ENCODE results near the gene ESYT3. TPM values are rescaled to one million over a fixed set of nuclear protein-coding genes. Genes with fewer than 3 reads are reported as not detected.

Gene ESYT3
- polyA plus RNA-seq, 2 donors = 0.56 to 0.63 TPM

GRCh38 chr3:138397983-138398382, 36.4 kb upstream of the ESYT3 start:
- H3K36me3 ChIP-seq (ENCODE audit: control insufficient read depth in 2 of 2, insufficient read depth in 2 of 2, low read length in 1 of 2) = no peaks in the 10 kb centered on the region
- no peak overlapping the region for H3K27ac ChIP-seq (ENCODE audit: low read depth in 2 of 2, low read length in 1 of 2)
- WGBS, 2 donors = 89% methylated on average over 4 of the region's 4 CpGs
- no peaks in the 10 kb centered on the region for H3K27me3 ChIP-seq (ENCODE audit: control insufficient read depth in 1 of 2, insufficient read depth in 2 of 2, low read length in 2 of 2)
- no peak overlapping the region for H3K4me3 ChIP-seq (ENCODE audit: low read depth in 1 of 2, low read length in 2 of 2)
- no peaks in the 10 kb centered on the region for H3K9me3 ChIP-seq (ENCODE audit: control insufficient read depth in 2 of 2, insufficient read depth in 1 of 2, low read depth in 1 of 2, low read length in 1 of 2)
- no peaks in the 10 kb centered on the region for H3K4me1 ChIP-seq (ENCODE audit: control insufficient read depth in 2 of 2, insufficient read depth in 2 of 2, low read length in 1 of 2)

DNA sequence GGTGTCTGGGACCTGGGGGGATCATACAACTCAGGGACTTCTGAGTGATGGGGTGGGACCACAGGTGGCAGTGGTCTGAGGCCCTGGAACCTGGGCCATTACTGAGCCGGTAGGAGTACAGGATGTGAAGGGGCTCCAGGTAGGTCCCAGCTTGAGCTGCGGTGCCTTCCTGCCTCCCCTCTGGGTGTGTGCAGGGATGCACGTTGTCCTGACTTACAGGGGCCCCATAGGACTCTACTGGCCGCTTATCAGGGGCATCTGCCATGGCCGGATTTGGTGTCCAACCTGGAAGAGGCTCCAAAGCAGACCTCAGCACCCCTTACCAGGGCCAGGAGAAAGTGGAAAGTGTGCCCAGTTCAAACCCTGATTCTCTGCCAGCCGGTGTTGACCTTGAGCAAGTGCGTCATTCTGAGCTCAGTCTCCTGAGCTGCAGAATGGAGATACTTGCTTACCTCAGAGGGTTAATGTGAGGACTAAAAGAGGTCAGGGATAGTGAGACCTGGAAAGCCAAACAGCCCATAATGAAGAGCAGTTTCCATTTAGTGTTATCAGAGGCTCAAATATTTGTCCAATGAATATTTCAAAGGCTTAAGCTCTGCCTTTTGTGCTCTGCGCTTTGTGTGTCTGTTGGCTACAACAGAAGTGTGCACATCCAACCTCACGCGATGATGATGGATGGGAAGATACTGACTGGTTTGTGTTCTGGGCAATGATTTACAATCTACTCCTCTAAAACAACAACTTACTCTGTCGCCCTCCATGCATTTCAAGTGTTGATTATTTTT, 35.4 kb upstream of the ESYT3 start:
- H3K27ac ChIP-seq (ENCODE audit: low read depth in 2 of 2, low read length in 1 of 2) = no peak overlapping the region
- no peaks in the 10 kb centered on the region for H3K27me3 ChIP-seq (ENCODE audit: control insufficient read depth in 1 of 2, insufficient read depth in 2 of 2, low read length in 2 of 2)
- H3K36me3 ChIP-seq (ENCODE audit: control insufficient read depth in 2 of 2, insufficient read depth in 2 of 2, low read length in 1 of 2) = no peaks in the 10 kb centered on the region
- WGBS, 2 donors = 78 to 85% methylated on average over 11 of the region's 11 CpGs
- H3K4me1 ChIP-seq (ENCODE audit: control insufficient read depth in 2 of 2, insufficient read depth in 2 of 2, low read length in 1 of 2) = no peaks in the 10 kb centered on the region
- H3K4me3 ChIP-seq (ENCODE audit: low read depth in 1 of 2, low read length in 2 of 2) = no peak overlapping the region
- no peaks in the 10 kb centered on the region for H3K9me3 ChIP-seq (ENCODE audit: control insufficient read depth in 2 of 2, insufficient read depth in 1 of 2, low read depth in 1 of 2, low read length in 1 of 2)

DNA sequence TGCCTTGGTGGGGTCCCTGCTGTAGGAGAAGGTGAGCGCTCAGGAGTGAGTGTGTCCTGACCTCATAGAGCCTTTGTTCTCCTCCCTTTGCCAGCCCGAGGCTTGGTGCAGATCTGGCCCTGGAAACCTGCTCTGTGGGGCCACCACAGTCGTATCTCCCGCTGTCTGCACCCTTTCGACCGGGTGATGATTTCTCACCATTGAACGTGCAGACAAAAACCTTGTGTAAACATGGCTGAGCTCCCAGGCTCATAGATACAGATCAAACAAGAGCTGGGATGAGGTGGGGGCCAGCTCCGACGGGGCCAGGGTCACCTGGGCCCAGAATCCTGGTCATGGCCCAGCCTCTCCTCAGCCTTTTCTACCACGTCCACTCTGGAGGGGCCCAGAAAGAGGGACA, 34.6 kb upstream of the ESYT3 start:
- Histone ChIP-seq H3K9me3 (ENCODE audit: control insufficient read depth in 2 of 2, insufficient read depth in 1 of 2, low read depth in 1 of 2, low read length in 1 of 2) (no peaks in the 10 kb centered on the region), H3K27ac (ENCODE audit: low read depth in 2 of 2, low read length in 1 of 2) (no peak overlapping the region), H3K4me3 (ENCODE audit: low read depth in 1 of 2, low read length in 2 of 2) (no peak overlapping the region), H3K36me3 (ENCODE audit: control insufficient read depth in 2 of 2, insufficient read depth in 2 of 2, low read length in 1 of 2) (no peaks in the 10 kb centered on the region), H3K4me1 (ENCODE audit: control insufficient read depth in 2 of 2, insufficient read depth in 2 of 2, low read length in 1 of 2) (no peaks in the 10 kb centered on the region), H3K27me3 (ENCODE audit: control insufficient read depth in 1 of 2, insufficient read depth in 2 of 2, low read length in 2 of 2) (no peaks in the 10 kb centered on the region)
- WGBS, 2 donors = 66 to 71% methylated on average over 10 of the region's 10 CpGs

DNA sequence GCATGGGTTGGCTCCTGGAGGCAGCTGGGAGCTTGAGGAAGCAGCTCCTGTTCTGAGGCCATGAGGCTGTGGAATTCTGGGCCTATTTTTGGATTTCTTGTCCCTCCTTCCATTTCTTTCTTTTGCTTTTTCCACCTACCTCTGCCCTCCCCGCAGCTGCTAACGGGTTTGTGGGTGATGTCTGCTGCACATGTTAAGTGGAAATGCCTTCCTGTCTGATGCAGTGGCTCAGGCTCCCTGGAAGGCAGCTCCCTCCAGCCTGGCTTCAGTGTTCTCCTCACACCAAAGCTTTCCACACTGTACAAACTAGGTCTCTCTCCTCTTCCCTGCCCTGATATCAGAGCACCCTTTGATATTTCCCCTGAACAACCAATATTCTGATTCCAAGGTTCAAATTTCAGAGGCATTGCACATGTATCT, 33.8 kb upstream of the ESYT3 start:
- H3K4me3 ChIP-seq (ENCODE audit: low read depth in 1 of 2, low read length in 2 of 2) = no peak overlapping the region
- 60 to 64% methylated on average over 2 of the region's 2 CpGs for WGBS, 2 donors
- H3K27me3 ChIP-seq (ENCODE audit: control insufficient read depth in 1 of 2, insufficient read depth in 2 of 2, low read length in 2 of 2) = no peaks in the 10 kb centered on the region
- no peak overlapping the region for H3K27ac ChIP-seq (ENCODE audit: low read depth in 2 of 2, low read length in 1 of 2)
- no peaks in the 10 kb centered on the region for H3K9me3 ChIP-seq (ENCODE audit: control insufficient read depth in 2 of 2, insufficient read depth in 1 of 2, low read depth in 1 of 2, low read length in 1 of 2)
- no peaks in the 10 kb centered on the region for H3K36me3 ChIP-seq (ENCODE audit: control insufficient read depth in 2 of 2, insufficient read depth in 2 of 2, low read length in 1 of 2)
- H3K4me1 ChIP-seq (ENCODE audit: control insufficient read depth in 2 of 2, insufficient read depth in 2 of 2, low read length in 1 of 2) = no peaks in the 10 kb centered on the region

GRCh38 chr3:138401834-138402233, 32.6 kb upstream of the ESYT3 start:
- Histone ChIP-seq H3K27me3 (ENCODE audit: control insufficient read depth in 1 of 2, insufficient read depth in 2 of 2, low read length in 2 of 2) (no peaks in the 10 kb centered on the region), H3K9me3 (ENCODE audit: control insufficient read depth in 2 of 2, insufficient read depth in 1 of 2, low read depth in 1 of 2, low read length in 1 of 2) (no peaks in the 10 kb centered on the region), H3K36me3 (ENCODE audit: control insufficient read depth in 2 of 2, insufficient read depth in 2 of 2, low read length in 1 of 2) (no peaks in the 10 kb centered on the region), H3K4me1 (ENCODE audit: control insufficient read depth in 2 of 2, insufficient read depth in 2 of 2, low read length in 1 of 2) (no peaks in the 10 kb centered on the region), H3K27ac (ENCODE audit: low read depth in 2 of 2, low read length in 1 of 2) (no peak overlapping the region), H3K4me3 (ENCODE audit: low read depth in 1 of 2, low read length in 2 of 2) (no peak overlapping the region)
- 91 to 94% methylated on average over 7 of the region's 7 CpGs for WGBS, 2 donors

- no peaks in the 10 kb centered on the region for H3K36me3 ChIP-seq (ENCODE audit: control insufficient read depth in 2 of 2, insufficient read depth in 2 of 2, low read length in 1 of 2)
Observed at GRCh38 chr3:138404121-138404520, 30.3 kb upstream of the ESYT3 start.

DNA sequence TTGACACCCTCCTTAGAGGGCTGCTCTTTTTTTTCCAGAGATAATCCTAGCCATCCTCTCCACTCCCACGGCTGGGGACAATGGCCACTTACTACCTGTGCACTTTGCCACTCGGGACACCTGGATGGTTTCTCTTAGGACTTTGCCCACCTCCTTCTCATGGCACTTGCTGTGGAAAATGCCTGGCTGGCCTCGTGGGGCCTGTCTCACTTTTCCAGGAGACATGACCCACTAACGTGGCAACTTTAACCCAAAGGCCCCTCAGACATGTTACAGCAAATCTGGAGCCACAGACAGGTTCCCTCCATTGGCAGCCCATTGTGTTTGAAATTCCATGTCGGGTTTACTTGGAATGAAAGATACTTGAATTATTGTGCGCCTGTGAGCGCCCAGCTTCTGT, 29.4 kb upstream of the ESYT3 start:
- H3K9me3 ChIP-seq (ENCODE audit: control insufficient read depth in 2 of 2, insufficient read depth in 1 of 2, low read depth in 1 of 2, low read length in 1 of 2) = no peaks in the 10 kb centered on the region
- H3K27me3 ChIP-seq (ENCODE audit: control insufficient read depth in 1 of 2, insufficient read depth in 2 of 2, low read length in 2 of 2) = no peaks in the 10 kb centered on the region
- no peak overlapping the region for H3K4me3 ChIP-seq (ENCODE audit: low read depth in 1 of 2, low read length in 2 of 2)
- H3K4me1 ChIP-seq (ENCODE audit: control insufficient read depth in 2 of 2, insufficient read depth in 2 of 2, low read length in 1 of 2) = no peaks in the 10 kb centered on the region
- no peaks in the 10 kb centered on the region for H3K36me3 ChIP-seq (ENCODE audit: control insufficient read depth in 2 of 2, insufficient read depth in 2 of 2, low read length in 1 of 2)
- WGBS, 2 donors = 77 to 83% methylated on average over 7 of the region's 7 CpGs
- no peak overlapping the region for H3K27ac ChIP-seq (ENCODE audit: low read depth in 2 of 2, low read length in 1 of 2)

More at GRCh38 chr3:138404121-138404520, 30.3 kb upstream of the ESYT3 start:
- H3K4me3 ChIP-seq (ENCODE audit: low read depth in 1 of 2, low read length in 2 of 2) = no peak overlapping the region
- H3K27ac ChIP-seq (ENCODE audit: low read depth in 2 of 2, low read length in 1 of 2) = no peak overlapping the region
- 92 to 94% methylated on average over 6 of the region's 6 CpGs for whole genome bisulfite sequencing, 2 donors
- no peaks in the 10 kb centered on the region for H3K9me3 ChIP-seq (ENCODE audit: control insufficient read depth in 2 of 2, insufficient read depth in 1 of 2, low read depth in 1 of 2, low read length in 1 of 2)
- no peaks in the 10 kb centered on the region for H3K27me3 ChIP-seq (ENCODE audit: control insufficient read depth in 1 of 2, insufficient read depth in 2 of 2, low read length in 2 of 2)
- H3K4me1 ChIP-seq (ENCODE audit: control insufficient read depth in 2 of 2, insufficient read depth in 2 of 2, low read length in 1 of 2) = no peaks in the 10 kb centered on the region

- 82 to 85% methylated on average over 5 of the region's 5 CpGs for WGBS, 2 donors
Observed at GRCh38 chr3:138405486-138405885, 28.9 kb upstream of the ESYT3 start.

GRCh38 chr3:138406606-138407005, 27.8 kb upstream of the ESYT3 start:
- Histone ChIP-seq H3K9me3 (ENCODE audit: control insufficient read depth in 2 of 2, insufficient read depth in 1 of 2, low read depth in 1 of 2, low read length in 1 of 2) (no peaks in the 10 kb centered on the region), H3K36me3 (ENCODE audit: control insufficient read depth in 2 of 2, insufficient read depth in 2 of 2, low read length in 1 of 2) (no peaks in the 10 kb centered on the region), H3K27ac (ENCODE audit: low read depth in 2 of 2, low read length in 1 of 2) (no peak overlapping the region), H3K4me1 (ENCODE audit: control insufficient read depth in 2 of 2, insufficient read depth in 2 of 2, low read length in 1 of 2) (no peaks in the 10 kb centered on the region), H3K27me3 (ENCODE audit: control insufficient read depth in 1 of 2, insufficient read depth in 2 of 2, low read length in 2 of 2) (no peaks in the 10 kb centered on the region), H3K4me3 (ENCODE audit: low read depth in 1 of 2, low read length in 2 of 2) (no peak overlapping the region)
- WGBS, 2 donors = 59 to 71% methylated on average over 2 of the region's 2 CpGs

More at GRCh38 chr3:138405486-138405885, 28.9 kb upstream of the ESYT3 start:
- no peak overlapping the region for H3K4me3 ChIP-seq (ENCODE audit: low read depth in 1 of 2, low read length in 2 of 2)
- H3K9me3 ChIP-seq (ENCODE audit: control insufficient read depth in 2 of 2, insufficient read depth in 1 of 2, low read depth in 1 of 2, low read length in 1 of 2) = no peaks in the 10 kb centered on the region
- no peaks in the 10 kb centered on the region for H3K4me1 ChIP-seq (ENCODE audit: control insufficient read depth in 2 of 2, insufficient read depth in 2 of 2, low read length in 1 of 2)
- no peaks in the 10 kb centered on the region for H3K36me3 ChIP-seq (ENCODE audit: control insufficient read depth in 2 of 2, insufficient read depth in 2 of 2, low read length in 1 of 2)
- H3K27ac ChIP-seq (ENCODE audit: low read depth in 2 of 2, low read length in 1 of 2) = no peak overlapping the region
- H3K27me3 ChIP-seq (ENCODE audit: control insufficient read depth in 1 of 2, insufficient read depth in 2 of 2, low read length in 2 of 2) = no peaks in the 10 kb centered on the region

DNA sequence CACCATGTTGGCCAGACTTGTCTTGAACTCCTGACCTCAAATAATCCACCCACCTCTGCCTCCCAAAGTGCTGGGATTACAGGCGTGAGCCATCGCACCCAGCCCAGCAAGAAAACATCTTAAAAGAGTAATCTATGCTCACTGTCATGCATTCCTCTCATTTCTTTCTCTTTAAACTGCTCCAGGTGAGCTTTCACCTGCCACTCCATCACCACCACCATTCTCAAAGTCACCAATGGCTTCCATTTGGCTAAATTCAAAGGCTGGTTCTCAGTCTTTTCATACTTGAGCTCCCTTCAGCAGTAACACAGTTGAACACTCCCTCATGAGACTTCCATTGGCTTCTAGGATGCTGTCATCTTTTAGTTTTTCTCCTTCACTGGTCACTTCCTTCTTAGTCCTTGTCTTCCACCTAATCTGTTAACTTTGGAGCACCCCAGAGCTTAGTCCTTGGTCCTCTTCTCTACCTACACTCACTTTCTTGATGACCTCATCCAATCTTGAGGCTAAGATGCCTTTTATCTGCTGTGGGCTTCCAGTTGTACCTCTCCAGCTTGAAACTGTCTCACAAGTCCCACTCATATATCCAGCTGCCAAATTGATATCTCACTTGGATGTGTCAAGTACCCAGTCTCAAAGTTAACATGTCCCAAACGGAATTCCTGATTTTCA, 27.0 kb upstream of the ESYT3 start:
- no peak overlapping the region for H3K4me3 ChIP-seq (ENCODE audit: low read depth in 1 of 2, low read length in 2 of 2)
- H3K9me3 ChIP-seq (ENCODE audit: control insufficient read depth in 2 of 2, insufficient read depth in 1 of 2, low read depth in 1 of 2, low read length in 1 of 2) = no peaks in the 10 kb centered on the region
- no peaks in the 10 kb centered on the region for H3K36me3 ChIP-seq (ENCODE audit: control insufficient read depth in 2 of 2, insufficient read depth in 2 of 2, low read length in 1 of 2)
- no peak overlapping the region for H3K27ac ChIP-seq (ENCODE audit: low read depth in 2 of 2, low read length in 1 of 2)
- H3K4me1 ChIP-seq (ENCODE audit: control insufficient read depth in 2 of 2, insufficient read depth in 2 of 2, low read length in 1 of 2) = no peaks in the 10 kb centered on the region
- no peaks in the 10 kb centered on the region for H3K27me3 ChIP-seq (ENCODE audit: control insufficient read depth in 1 of 2, insufficient read depth in 2 of 2, low read length in 2 of 2)
- WGBS, 2 donors = 86 to 88% methylated on average over 3 of the region's 3 CpGs
